Endometrial microvascular endothelial cells (primary cell): Measurements from ENCODE around the gene MFAP1. TPM values are rescaled to one million over a fixed set of nuclear protein-coding genes. Genes with fewer than 3 reads are reported as not detected.

Experiments
- in situ Hi-C: cut with HindIII; loops from 2 replicates; pipeline ENCODE4 v1.10.0; 2017; ENCODE audit warnings: low sequenced_read_pairs, low pct_unique_long_range_greater_than_20kb; ENCODE audit errors: inconsistent ontology term
- total RNA-seq: library from RNA; depleted of rRNA; stranded (reverse); fragments of >200 nt; gene quantifications from one replicate; pipeline ENCODE4 v1.2.3, GENCODE V29; 2015; ENCODE audit errors: inconsistent ontology term

MFAP1 gene
- total RNA-seq, 1 donor from 2014 or later: 17.7 TPM

DNA sequence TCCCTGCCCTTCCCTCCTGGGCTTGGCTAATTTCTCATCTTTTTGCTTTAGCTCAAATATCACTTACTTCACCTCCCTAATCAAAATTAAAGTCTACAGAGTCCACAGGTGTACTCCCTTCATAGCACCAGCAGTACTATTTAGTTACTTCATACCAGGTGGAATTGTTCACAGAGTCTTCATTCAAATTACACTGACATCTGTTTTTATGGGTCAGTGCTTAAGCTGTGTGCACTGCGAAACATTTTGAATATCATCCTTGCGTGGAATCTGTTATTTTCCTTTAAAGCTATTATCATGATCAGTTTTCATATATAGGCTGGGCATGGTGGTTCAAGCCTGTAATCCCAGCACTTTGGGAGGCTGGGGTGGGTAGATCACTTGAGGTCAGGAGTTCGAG, 35.1 kb downstream of the MFAP1 start:
- in situ Hi-C loops: no loop called here

GRCh38 chr15:43779016-43779415, 45.5 kb downstream of the MFAP1 start:
- in situ Hi-C loops: no loop called here

DNA sequence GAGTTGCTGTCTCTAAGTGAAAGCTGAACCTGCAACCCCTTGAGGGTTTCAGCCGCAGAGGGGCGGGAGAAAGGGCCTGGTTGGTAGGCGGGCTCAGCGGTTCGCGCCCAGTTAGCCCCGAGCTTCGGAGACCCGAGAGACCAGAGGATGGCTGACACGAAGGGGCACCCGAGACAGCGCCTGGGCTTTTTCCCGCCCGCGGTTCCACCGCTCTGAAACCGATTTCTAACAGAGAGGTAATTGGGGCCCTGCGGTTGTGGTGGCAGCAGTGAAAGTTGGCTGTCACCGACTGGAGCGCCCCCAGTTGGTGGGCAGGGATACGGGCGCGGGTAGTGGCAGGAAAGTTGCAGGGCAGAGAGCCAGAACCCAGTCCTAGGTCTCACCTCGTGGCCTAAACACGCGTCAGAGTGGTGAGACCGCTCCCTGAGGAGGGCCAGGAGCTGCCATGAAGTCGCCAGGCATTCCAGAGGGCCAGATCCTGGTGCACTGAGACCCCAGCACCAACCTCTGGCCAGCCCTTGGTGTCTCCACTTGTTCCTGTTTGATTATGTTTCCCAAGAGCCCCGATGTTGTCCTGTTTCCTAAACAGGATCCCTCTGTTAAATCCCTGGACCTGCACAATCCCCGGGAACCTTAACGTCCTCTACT, 47.1 kb downstream of the MFAP1 start:
- in situ Hi-C loops: no loop called here

GRCh38 chr15:43776718-43777266, 47.7 kb downstream of the MFAP1 start, which contains the start of gene ELL3:
ELL3 (minus strand) TSS chr15:43776966; CDS start chr15:43776901, 65 bp downstream.
- in situ Hi-C loops: no loop called here

GRCh38 chr15:43776101-43776717, 48.3 kb downstream of the MFAP1 start:
- in situ Hi-C loops: no loop called here

DNA sequence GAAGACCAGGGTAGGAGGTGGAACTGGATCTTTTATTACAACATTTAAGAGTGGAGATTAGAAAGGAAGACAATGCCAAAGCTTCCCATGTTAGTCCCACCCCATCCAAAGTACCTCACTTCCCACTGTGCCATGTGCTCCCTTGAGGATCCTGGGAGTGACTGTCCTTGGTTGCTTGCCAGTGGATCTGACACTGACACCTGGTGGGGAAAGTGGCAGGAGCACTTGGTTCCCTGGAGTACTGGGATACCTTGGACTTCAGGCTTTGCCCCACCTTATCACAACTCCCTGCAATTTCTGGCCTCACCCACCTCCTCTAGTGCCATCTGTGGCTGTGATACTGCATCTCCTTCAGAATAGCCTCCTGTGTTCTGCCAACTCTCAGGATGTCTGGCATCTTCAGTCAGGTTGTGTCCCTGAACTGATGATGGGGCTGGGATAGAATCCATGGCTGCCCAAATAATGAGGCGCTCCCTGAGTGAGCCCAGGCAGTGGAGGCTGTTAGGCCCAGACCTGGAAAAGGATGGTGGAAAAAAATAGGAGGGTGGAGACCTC, 49.0 kb downstream of the MFAP1 start:
- in situ Hi-C loops: no loop called here

- in situ Hi-C loops: no loop called here
These were observed 50.4 kb downstream of the MFAP1 start for GRCh38 chr15:43774062-43774461.

DNA sequence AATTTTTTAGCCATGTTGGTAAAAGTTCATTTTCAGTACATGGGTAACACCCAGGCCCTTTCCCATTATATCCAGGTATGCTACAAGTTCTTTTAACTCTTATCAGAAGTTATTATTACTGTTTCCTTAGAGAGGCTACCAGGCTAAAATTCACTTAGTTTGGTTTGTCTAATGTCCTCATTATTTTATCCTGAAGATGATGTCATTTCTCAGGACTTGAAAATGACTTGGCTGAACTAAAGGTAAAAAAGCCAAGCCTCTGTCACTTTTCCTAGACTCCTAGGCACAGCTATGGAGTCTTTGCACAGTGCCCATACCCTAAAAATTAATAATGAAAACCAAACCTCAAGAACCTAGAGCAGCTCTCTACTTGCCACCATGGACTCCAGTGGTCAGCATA, 51.9 kb downstream of the MFAP1 start:
- in situ Hi-C loops: no loop called here

GRCh38 chr15:43771816-43772215, 52.7 kb downstream of the MFAP1 start:
- in situ Hi-C loops: no loop called here

- in situ Hi-C loops: no loop called here
These were observed 54.8 kb downstream of the MFAP1 start for GRCh38 chr15:43769584-43770228.

GRCh38 chr15:43763819-43764446, 60.6 kb downstream of the MFAP1 start:
- in situ Hi-C loops: no loop called here

DNA sequence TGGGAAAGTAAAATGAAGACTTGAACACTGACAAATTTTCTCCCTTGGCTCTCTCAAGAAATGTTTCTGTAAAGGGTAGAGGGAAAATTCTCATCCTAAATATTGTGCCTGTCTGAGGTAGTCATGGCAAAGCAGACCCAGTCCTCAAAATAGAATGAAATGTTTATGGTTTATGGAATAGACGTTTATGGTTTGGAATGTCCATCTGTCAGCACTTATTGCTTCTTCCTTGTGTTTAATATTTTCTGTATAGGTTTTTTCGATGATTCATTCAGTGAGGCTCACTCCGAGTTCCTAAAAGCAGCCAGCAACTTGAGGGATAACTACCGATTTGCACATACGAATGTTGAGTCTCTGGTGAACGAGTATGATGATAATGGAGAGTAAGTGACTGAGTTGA, 61.7 kb downstream of the MFAP1 start:
- in situ Hi-C loops: no loop called here

Other genes starting within 250 kb of the MFAP1 start
- gene PPIP5K1, start 234.5 kb downstream of the MFAP1 start, total RNA-seq: 30.3 TPM
- gene CKMT1B, start 230.7 kb downstream of the MFAP1 start, total RNA-seq: not detected
- gene STRC, start 205.9 kb downstream of the MFAP1 start, total RNA-seq: not detected
- gene CATSPER2, start 175.8 kb downstream of the MFAP1 start, total RNA-seq: not detected
- not detected for gene CKMT1A, start 130.8 kb downstream of the MFAP1 start, total RNA-seq
- gene PDIA3, start 78.3 kb downstream of the MFAP1 start, total RNA-seq: 340 TPM
- gene ELL3, start 47.7 kb downstream of the MFAP1 start, total RNA-seq: 1.3 TPM
- gene SERF2, start 32.4 kb downstream of the MFAP1 start, total RNA-seq: 424 TPM
- gene SERINC4, start 24.5 kb downstream of the MFAP1 start, total RNA-seq: not detected
- gene HYPK, start 24.1 kb downstream of the MFAP1 start, total RNA-seq: 16.1 TPM
- gene WDR76, start 2.3 kb upstream of the MFAP1 start, total RNA-seq: 20.0 TPM